GM23338 (cell line): ENCODE results near the gene SPCS1. TPM values are rescaled to one million over a fixed set of nuclear protein-coding genes. Genes with fewer than 3 reads are reported as not detected.
A peak's percentile ranks its signal among the peaks of the same experiment; 100 is the strongest.

ENCODE experiments used
- ATAC-seq: fragments of 200-7000 bp; cut with Tn5 transposase; 3 replicates; pipeline ENCODE4 v1.9.1; 2020
- DNase-seq: peaks from one replicate; pipeline ENCODE4 v3.0.0-alpha.2; 2015; ENCODE audit warnings: low spot score
- H2AFZ ChIP-seq: fragments of 200-600 bp; sonication (generic); 2 replicates; pipeline ENCODE4 v1.8.0; 2016; ENCODE audit warnings: antibody characterized with exemption, mild to moderate bottlenecking, moderate library complexity
- H3F3A ChIP-seq: fragments of 200-600 bp; sonication (generic); replicated peaks from 2 replicates; pipeline ENCODE4 v1.8.0; 2017; ENCODE audit warnings: antibody characterized with exemption, mixed run types, low read depth
- H3K27ac ChIP-seq: fragments of 200-600 bp; sonication (generic); 2 replicates; pipeline ENCODE4 v1.6.1; 2016; ENCODE audit warnings: low read depth
- H3K27me3 ChIP-seq: fragments of 200-600 bp; sonication (generic); 2 replicates; pipeline ENCODE4 v1.8.0; 2016; ENCODE audit warnings: mild to moderate bottlenecking, mixed run types, moderate library complexity; ENCODE audit not compliant: insufficient read depth
- H3K36me3 ChIP-seq: fragments of 200-600 bp; sonication (generic); 2 replicates; pipeline ENCODE4 v1.8.0; 2016; ENCODE audit warnings: mild to moderate bottlenecking; ENCODE audit not compliant: insufficient read depth
- H3K4me1 ChIP-seq: fragments of 200-600 bp; sonication (generic); 2 replicates; pipeline ENCODE4 v1.8.0; 2016; ENCODE audit warnings: mild to moderate bottlenecking, moderate library complexity; ENCODE audit not compliant: insufficient read depth
- H3K4me2 ChIP-seq: fragments of 200-600 bp; sonication (generic); 2 replicates; pipeline ENCODE4 v1.7.1; 2017; ENCODE audit warnings: mixed run types
- H3K4me3 ChIP-seq: fragments of 200-600 bp; sonication (generic); 2 replicates; pipeline ENCODE4 v1.6.1; 2016; ENCODE audit warnings: mixed run types
- H3K79me2 ChIP-seq: fragments of 200-600 bp; sonication (generic); replicated peaks from 2 replicates; pipeline ENCODE4 v1.8.0; 2017; ENCODE audit warnings: mild to moderate bottlenecking; ENCODE audit not compliant: insufficient read depth
- H3K9me2 ChIP-seq: fragments of 200-600 bp; sonication (generic); 2 replicates; pipeline ENCODE4 v1.8.0; 2017; ENCODE audit not compliant: insufficient read depth
- H4K20me1 ChIP-seq: fragments of 200-600 bp; sonication (generic); replicated peaks from 2 replicates; pipeline ENCODE4 v1.8.0; 2017; ENCODE audit warnings: mild to moderate bottlenecking; ENCODE audit not compliant: insufficient read depth
- H3K27ac Mint-ChIP-seq: 2 replicates; pipeline ENCODE4 v1.8.0; 2020; ENCODE audit warnings: inconsistent platforms, mild to moderate bottlenecking, moderate library complexity, mixed read lengths
- H3K27me3 Mint-ChIP-seq: 3 replicates; pipeline ENCODE4 v1.8.0; 2022; ENCODE audit warnings: low read depth, mild to moderate bottlenecking, moderate library complexity, mixed read lengths, inconsistent platforms; ENCODE audit not compliant: insufficient read depth, poor library complexity
- H3K36me3 Mint-ChIP-seq: 3 replicates; pipeline ENCODE4 v1.8.0; 2021; ENCODE audit warnings: low read depth, mild to moderate bottlenecking, inconsistent platforms, moderate library complexity, mixed read lengths
- H3K4me1 Mint-ChIP-seq: 3 replicates; pipeline ENCODE4 v1.8.0; 2020; ENCODE audit warnings: mild to moderate bottlenecking, inconsistent platforms, mixed read lengths
- H3K4me3 Mint-ChIP-seq: 3 replicates; pipeline ENCODE4 v1.8.0; 2021; ENCODE audit warnings: moderate library complexity, mild to moderate bottlenecking, inconsistent platforms, mixed read lengths
- H3K9me3 Mint-ChIP-seq: 3 replicates; pipeline ENCODE4 v1.8.0; 2020; ENCODE audit warnings: moderate library complexity, mild to moderate bottlenecking, inconsistent platforms, mixed read lengths
- CREB1 ChIP-seq: fragments of 250-450 bp; sonication (Bioruptor Pico); IDR thresholded peaks from 2 replicates; pipeline ENCODE4 v1.5.0; 2020; ENCODE audit warnings: low read depth, mild to moderate bottlenecking, moderate library complexity
- CTCF ChIP-seq, 2 experiments: fragments of 200-600 bp in 1 of 2; sonication (generic) in 1 of 2; conservative IDR thresholded peaks; 2 replicates each; pipeline versions ENCODE4 v1.5.1 to v1.6.1; 2016 to 2017; ENCODE audit warnings: antibody characterized with exemption in 2 of 2, low read depth in 2 of 2, mild to moderate bottlenecking in 2 of 2, moderate library complexity in 1 of 2
- EZH2 ChIP-seq: fragments of 200-600 bp; sonication (generic); IDR thresholded peaks from one replicate; pipeline ENCODE4 v1.8.0; 2017; ENCODE audit warnings: antibody characterized with exemption, mild to moderate bottlenecking, low read depth; ENCODE audit not compliant: unreplicated experiment
- EZH2phosphoT487 ChIP-seq: fragments of 200-600 bp; sonication (generic); IDR thresholded peaks from one replicate; pipeline ENCODE4 v1.8.1; 2018; ENCODE audit warnings: antibody characterized with exemption; ENCODE audit not compliant: unreplicated experiment
- JUNB ChIP-seq: IDR thresholded peaks from one replicate; pipeline ENCODE4 v1.6.1; 2016; ENCODE audit warnings: antibody characterized with exemption; ENCODE audit not compliant: unreplicated experiment
- NANOG ChIP-seq: IDR thresholded peaks from 2 replicates; pipeline ENCODE4 v1.6.1; 2016; ENCODE audit warnings: antibody characterized with exemption, borderline replicate concordance
- ZNF114 ChIP-seq: fragments of 250-450 bp; sonication (Bioruptor Pico); IDR thresholded peaks from 2 replicates; pipeline ENCODE4 v1.5.0; 2020; ENCODE audit warnings: mild to moderate bottlenecking, moderate library complexity
- ZNF331 ChIP-seq: fragments of 250-450 bp; sonication (Bioruptor Pico); IDR thresholded peaks from 2 replicates; pipeline ENCODE4 v1.5.0; 2020; ENCODE audit warnings: low read depth, mild to moderate bottlenecking, moderate library complexity
- ZNF462 ChIP-seq: fragments of 250-450 bp; sonication (Bioruptor Pico); IDR thresholded peaks from 2 replicates; pipeline ENCODE4 v1.5.0; 2020; ENCODE audit warnings: mild to moderate bottlenecking, moderate library complexity
- polyA plus RNA-seq: library from polyadenylated mRNA; unstranded; fragments of >200 nt; fragmentation: Nextera tagmentation; extraction: Ambion mirVana; gene quantifications from 2 replicates; pipeline ENCODE4 v1.2.1, GENCODE V29; 2016
- total RNA-seq: library from RNA; depleted of rRNA; stranded (reverse); fragments of >200 nt; shearing (Covaris generic); gene quantifications from 2 replicates; pipeline ENCODE4 v1.2.3, GENCODE V29; 2014
- TF ChIP-seq, protein P1 (sequence below): IDR thresholded peaks from 2 replicates; pipeline ENCODE4 v1.6.1; 2016; ENCODE audit warnings: antibody characterized with exemption

Gene SPCS1
- total and polyA plus RNA-seq, 2 experiments from 2014 or later: 165 to 288 TPM

DNA sequence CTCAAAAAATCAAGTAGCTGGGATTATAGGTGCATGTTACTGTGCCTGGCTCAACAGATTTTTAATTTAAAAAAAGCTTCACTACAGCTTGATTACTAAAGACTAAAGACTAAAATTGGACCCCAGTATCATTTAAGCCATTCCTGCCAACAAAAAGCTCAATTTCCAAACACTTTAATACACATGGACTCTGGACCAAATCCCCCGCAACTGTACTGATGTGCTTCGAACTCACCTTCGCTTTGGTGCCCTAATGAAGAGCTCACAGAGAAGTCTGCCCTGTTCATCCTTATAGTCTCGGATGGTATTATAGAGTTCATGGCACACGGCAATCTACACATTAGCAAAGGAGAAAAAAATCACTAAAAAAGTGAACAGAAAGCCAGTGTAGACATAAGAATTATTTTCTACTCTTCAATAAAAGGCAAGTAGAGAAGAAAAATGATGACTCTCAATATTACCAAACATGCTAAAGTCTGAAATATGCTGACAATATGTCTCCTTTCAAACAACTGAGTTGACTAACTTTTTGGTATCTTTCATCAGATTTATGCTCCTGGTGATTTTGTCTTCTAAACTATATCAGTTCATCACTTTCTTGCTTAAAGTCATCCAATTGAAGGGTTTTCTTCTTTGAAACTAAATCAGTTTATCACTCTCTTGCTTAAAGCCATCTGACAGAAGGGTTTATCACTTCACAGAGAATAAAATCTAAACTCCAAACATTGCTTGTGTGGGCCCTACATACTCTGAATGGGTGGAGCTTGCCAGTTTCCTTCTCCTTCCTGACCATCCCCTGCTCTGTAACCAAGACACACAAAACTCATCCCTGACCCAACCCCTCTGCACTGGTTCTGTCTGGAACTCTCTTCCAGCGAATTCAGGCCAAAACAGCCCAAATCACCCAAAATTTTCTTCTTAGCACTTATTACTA, 27.4 kb upstream of the SPCS1 start:
- Mint-ChIP-seq H3K27ac (peak overlapping the region; percentile 66; the same call in 1 of the 2 replicates), H3K9me3 (no peaks in the 10 kb centered on the region), H3K36me3 (peaks cover 39% of the 10 kb centered on the region), H3K4me1 (peaks cover 13% of the 10 kb centered on the region), H3K27me3 (peaks cover 2% of the 10 kb centered on the region), H3K4me3 (no peak overlapping the region)
- no peak overlapping the region for H2AFZ ChIP-seq
- peaks cover 24% of the 10 kb centered on the region for H3K36me3 ChIP-seq
- H3K4me2 ChIP-seq: no peak overlapping the region
- 0 out of 2 replicates have a peak, but pooled peaks cover 2% of the 10 kb centered on the region for H3F3A ChIP-seq
- TF ChIP-seq CREB1 (CRISPR knock-in tag): no peak
- no peak for TF ChIP-seq CTCF (conservative IDR thresholded peaks at IDR 0.05; ENCODE audit: low read depth in 2 of 2)
- TF ChIP-seq, protein P1, sequence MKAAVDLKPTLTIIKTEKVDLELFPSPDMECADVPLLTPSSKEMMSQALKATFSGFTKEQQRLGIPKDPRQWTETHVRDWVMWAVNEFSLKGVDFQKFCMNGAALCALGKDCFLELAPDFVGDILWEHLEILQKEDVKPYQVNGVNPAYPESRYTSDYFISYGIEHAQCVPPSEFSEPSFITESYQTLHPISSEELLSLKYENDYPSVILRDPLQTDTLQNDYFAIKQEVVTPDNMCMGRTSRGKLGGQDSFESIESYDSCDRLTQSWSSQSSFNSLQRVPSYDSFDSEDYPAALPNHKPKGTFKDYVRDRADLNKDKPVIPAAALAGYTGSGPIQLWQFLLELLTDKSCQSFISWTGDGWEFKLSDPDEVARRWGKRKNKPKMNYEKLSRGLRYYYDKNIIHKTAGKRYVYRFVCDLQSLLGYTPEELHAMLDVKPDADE: no peak
- no peak for TF ChIP-seq JUNB
- TF ChIP-seq NANOG: no peak
- TF ChIP-seq EZH2phosphoT487: no peak
- 0 out of 2 replicates have a peak overlapping the region, but pooled peaks have one; percentile 45 for H3K27ac ChIP-seq
- H4K20me1 ChIP-seq: no peaks in the 10 kb centered on the region; the same call in none of the 2 replicates
- no peak overlapping the region for H3K4me3 ChIP-seq
- ATAC-seq: no peak
- peaks cover 39% of the 10 kb centered on the region for H3K79me2 ChIP-seq
- no peaks in the 10 kb centered on the region for H3K4me1 ChIP-seq
- H3K9me2 ChIP-seq: no peaks in the 10 kb centered on the region
- H3K27me3 ChIP-seq: no peaks in the 10 kb centered on the region
- DNase-seq: no peak

DNA sequence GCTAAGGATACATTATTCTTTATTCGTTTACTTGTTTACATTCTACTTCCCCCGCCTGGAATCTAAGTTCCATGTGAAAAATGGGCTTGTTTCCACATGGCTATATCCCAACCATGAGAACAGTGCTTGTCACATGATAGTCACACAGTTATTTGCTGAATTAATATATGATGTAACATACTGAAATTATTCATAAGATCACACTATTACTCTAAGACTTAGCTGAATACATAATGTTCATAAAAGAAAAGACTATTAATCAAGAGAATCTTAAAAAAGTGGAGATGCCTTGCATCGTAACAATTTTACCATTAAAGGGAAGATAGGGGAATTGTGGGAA, 26.7 kb upstream of the SPCS1 start:
- Histone ChIP-seq H3F3A (0 out of 2 replicates have a peak, but pooled peaks cover 2% of the 10 kb centered on the region), H3K4me1 (no peaks in the 10 kb centered on the region; the same call in 1 of the 2 replicates), H3K4me3 (no peak overlapping the region), H3K27ac (0 out of 2 replicates have a peak overlapping the region, but pooled peaks have one; percentile 45), H4K20me1 (no peaks in the 10 kb centered on the region; the same call in none of the 2 replicates), H3K27me3 (no peaks in the 10 kb centered on the region), H3K9me2 (no peaks in the 10 kb centered on the region), H3K4me2 (no peak overlapping the region), H3K36me3 (peaks cover 24% of the 10 kb centered on the region), H3K79me2 (peaks cover 44% of the 10 kb centered on the region), H2AFZ (no peak overlapping the region)
- no peak for DNase-seq
- ATAC-seq: no peak
- H3K27ac Mint-ChIP-seq: peak overlapping the region; percentile 66; the same call in 1 of the 2 replicates
- H3K36me3 Mint-ChIP-seq: peaks cover 39% of the 10 kb centered on the region
- H3K4me3 Mint-ChIP-seq: no peak overlapping the region
- H3K27me3 Mint-ChIP-seq: peaks cover 2% of the 10 kb centered on the region
- H3K9me3 Mint-ChIP-seq: no peaks in the 10 kb centered on the region
- H3K4me1 Mint-ChIP-seq: peaks cover 15% of the 10 kb centered on the region
- TF ChIP-seq ZNF331 (CRISPR knock-in tag): no peak
- TF ChIP-seq ZNF462 (CRISPR knock-in tag): no peak
- no peak for TF ChIP-seq ZNF114 (CRISPR knock-in tag)
- no peak for TF ChIP-seq EZH2
- TF ChIP-seq EZH2phosphoT487: no peak
